Ovary (tissue), 9 donors: ENCODE measurements around the gene RAB27B. TPM values are rescaled to one million over a fixed set of nuclear protein-coding genes. Genes with fewer than 3 reads are reported as not detected.
"Not testable (repeated sequence)": the region's sequence is repeated elsewhere in the genome, so short reads cannot be mapped to it uniquely, and the experiment has no call there.

Source experiments
- DNase-seq, 5 donors: peaks; one replicate each; pipeline ENCODE4 v3.0.0-alpha.2; 2019 to 2020
- H3K27ac ChIP-seq, 2 donors: fragments of 200-600 bp; one replicate each; pipeline versions ENCODE4 v1.5.1 to v1.8.0; 2019 to 2022
- H3K27me3 ChIP-seq: fragments of 200-600 bp; one replicate; pipeline ENCODE4 v1.8.0; 2022
- H3K36me3 ChIP-seq: fragments of 200-600 bp; sonication (generic); one replicate; pipeline ENCODE4 v1.5.1; 2019
- H3K4me1 ChIP-seq: one replicate; pipeline ENCODE4 v1.8.1; 2013; ENCODE audit warnings: mild to moderate bottlenecking, moderate library complexity; ENCODE audit not compliant: insufficient read depth
- H3K4me3 ChIP-seq: fragments of 200-600 bp; sonication (generic); one replicate; pipeline ENCODE4 v1.5.1; 2017
- H3K9me3 ChIP-seq, 2 donors: fragments of 200-600 bp in 1 of 2; sonication (generic) in 1 of 2; one replicate each; pipeline versions ENCODE4 v1.5.1 to v1.8.1; 2013 to 2019; ENCODE audit warnings: mild to moderate bottlenecking in 1 of 2, moderate library complexity in 1 of 2
- CTCF ChIP-seq, 3 donors: fragments of 450-650 bp in 2 of 3; fragments of 200-600 bp in 1 of 3; IDR thresholded peaks; one replicate each; pipeline versions ENCODE4 v1.5.1 to v1.8.0; 2016 to 2022; ENCODE audit warnings: antibody characterized with exemption in 3 of 3, mild to moderate bottlenecking in 1 of 3
- EP300 ChIP-seq: sonication (generic); formaldehyde crosslinking; IDR thresholded peaks from one replicate; pipeline ENCODE4 v1.6.1; 2017; ENCODE audit warnings: antibody characterized with exemption
- POLR2A ChIP-seq: fragments of 450-650 bp; IDR thresholded peaks from one replicate; pipeline ENCODE4 v1.6.1; 2017; ENCODE audit warnings: antibody characterized with exemption, mild to moderate bottlenecking, moderate library complexity
- WGBS, 3 donors: extraction: QIAGEN DNeasy Blood & Tissue Kit in 1 of 3; methylation state at CpG; one replicate each; pipeline versions ENCODE4 v1.1.5 to v1.1.7; 2013 to 2017; 5-methylcytosine and 5-hydroxymethylcytosine counted together
- intact Hi-C, 4 donors: fragments of 100-400 bp; cut with DNase I; formaldehyde crosslinking; loops; one replicate each; pipeline versions ENCODE4 v1.11.0 to v1.15.1; 2022 to 2023
- polyA plus RNA-seq, 2 donors: library from polyadenylated mRNA; stranded (reverse); fragments of 200-250 nt in 1 of 2; fragments of 350-450 nt in 1 of 2; fragmentation: Illumina TruSeq in 1 of 2; extraction: RNeasy Lipid Tissue Mini Kit (QIAGEN cat#74804) in 1 of 2; gene quantifications; one replicate each; pipeline ENCODE4 v1.2.3, GENCODE V29; 2013 to 2014
- total RNA-seq, 7 donors: library from RNA; depleted of rRNA in 2 of 7; stranded (reverse); fragments of >200 nt in 2 of 7; fragmentation: NEBNext Ultra II Directional in 3 of 7; extraction: Animal tissue kit (Norgen Biotek cat#: 25700) in 3 of 7; gene quantifications; one replicate each; pipeline versions ENCODE4 v1.1.0 to v1.2.4, GENCODE V29; 2016 to 2023
- donor health status: DM: no; HTN: no; CAD: no; lungs with moderate emphysema.
- donor health status: DM: no; HTN: no; CAD: no.
- donor health status: Bipolar disorder and iron deficiency.
- donor health status: DM: yes; HTN: yes; CAD: no.
- donor health status: DM: no; HTN: no; CAD: no.
- donor health status: DM: yes; HTN: yes; CAD: no.

The RAB27B gene
- total and polyA plus RNA-seq, 9 donors, result 0.05 to 3.9 (median 0.12) TPM

- no peak for TF ChIP-seq CTCF (IDR thresholded peaks at IDR 0.05)
- no peak for TF ChIP-seq POLR2A
- no peak for TF ChIP-seq EP300
- Histone ChIP-seq H3K4me1 (no peaks in the 10 kb centered on the region), H3K9me3 (no peaks in the 10 kb centered on the region), H3K36me3 (no peaks in the 10 kb centered on the region), H3K27me3 (no peaks in the 10 kb centered on the region), H3K27ac (no peak overlapping the region), H3K4me3 (no peak overlapping the region)
- WGBS, 3 donors, result 76 to 86% (median 83%) methylated on average over 2 of the region's 2 CpGs
- DNase-seq, result no peak
- intact Hi-C loops, result loop anchor here in 1 of 4 donors (1.0 kb wide), 1 partner anchor 35 kb away; no protein-coding TSS in a partner anchor
These were observed 25.4 kb upstream of the RAB27B start for GRCh38 chr18:54802686-54803395.

GRCh38 chr18:54805571-54806334, 22.5 kb upstream of the RAB27B start:
- DNase-seq, result no peak
- Histone ChIP-seq H3K4me3 (no peak overlapping the region), H3K36me3 (no peaks in the 10 kb centered on the region), H3K9me3 (no peaks in the 10 kb centered on the region), H3K27me3 (no peaks in the 10 kb centered on the region), H3K4me1 (no peaks in the 10 kb centered on the region), H3K27ac (no peak overlapping the region)
- TF ChIP-seq EP300, result no peak
- no peak for TF ChIP-seq POLR2A
- TF ChIP-seq CTCF (IDR thresholded peaks at IDR 0.05), result no peak
- 61 to 77% (median 62%) methylated on average over 3 of the region's 3 CpGs for WGBS, 3 donors
- intact Hi-C loops, result no loop called here

- Histone ChIP-seq H3K36me3 (no peaks in the 10 kb centered on the region), H3K27me3 (no peaks in the 10 kb centered on the region), H3K9me3 (no peaks in the 10 kb centered on the region), H3K4me3 (no peak overlapping the region), H3K4me1 (no peaks in the 10 kb centered on the region), H3K27ac (no peak overlapping the region)
- no peak for DNase-seq
- intact Hi-C loops, result no loop called here
- TF ChIP-seq EP300 (no peak), CTCF (IDR thresholded peaks at IDR 0.05) (no peak), POLR2A (no peak)
These were observed 21.8 kb upstream of the RAB27B start for GRCh38 chr18:54806526-54806925.

- intact Hi-C loops, result no loop called here
- DNase-seq, result no peak
- no peak for TF ChIP-seq EP300
These were observed 21.0 kb upstream of the RAB27B start for GRCh38 chr18:54807303-54807702.

GRCh38 chr18:54810662-54811061, 17.6 kb upstream of the RAB27B start:
- DNase-seq, intact Hi-C loops, H3K4me1 ChIP-seq, H3K9me3 ChIP-seq, H3K27me3 ChIP-seq, H3K36me3 ChIP-seq, H3K27ac ChIP-seq, H3K4me3 ChIP-seq: not testable (repeated sequence)
- 93 to 97% (median 97%) methylated on average over 5 of the region's 5 CpGs for WGBS, 3 donors

More at GRCh38 chr18:54807303-54807702, 21.0 kb upstream of the RAB27B start:
- H3K36me3 ChIP-seq, result no peaks in the 10 kb centered on the region
- no peaks in the 10 kb centered on the region for H3K27me3 ChIP-seq
- no peak overlapping the region for H3K4me3 ChIP-seq
- no peaks in the 10 kb centered on the region for H3K4me1 ChIP-seq
- WGBS, 3 donors, result 90 to 96% (median 93%) methylated on average over 2 of the region's 2 CpGs
- H3K27ac ChIP-seq, result no peak overlapping the region
- H3K9me3 ChIP-seq, result no peaks in the 10 kb centered on the region
